GM18870 (cell line): ENCODE data around the gene BABAM1.
A peak's percentile ranks its signal among the peaks of the same experiment; 100 is the strongest.
"Not testable (repeated sequence)": the region's sequence is repeated elsewhere in the genome, so short reads cannot be mapped to it uniquely, and the experiment has no call there.

Experiments
- ATAC-seq: cut with Tn5 transposase; IDR thresholded peaks from one replicate; pipeline ENCODE4 v1.9.1; 2021; ENCODE audit warnings: moderate library complexity; ENCODE audit not compliant: unreplicated experiment

Gene BABAM1

DNA sequence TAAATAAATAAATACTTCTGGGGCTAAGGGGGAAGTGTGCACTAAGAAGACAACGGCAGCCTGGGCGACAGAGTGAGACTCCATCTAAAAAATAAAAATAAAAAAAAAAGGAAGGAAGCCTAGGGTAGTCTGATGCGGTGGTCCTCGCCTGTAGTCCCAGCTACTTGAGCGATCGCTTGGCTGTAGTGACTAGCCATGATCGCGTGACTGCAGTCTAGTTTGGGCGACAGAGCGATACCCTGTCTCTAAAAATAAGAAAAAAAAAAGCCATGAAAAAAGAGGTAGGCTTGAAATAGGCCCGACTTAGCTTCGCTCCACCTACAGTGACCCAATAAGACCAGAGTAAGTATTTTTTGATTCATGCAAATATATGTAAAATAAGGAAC is 661 bp upstream of the BABAM1 start:
- ATAC-seq = peak; percentile 15

GRCh38 chr19:17268754-17269153 is 1.5 kb downstream of the BABAM1 start:
- ATAC-seq = no peak

DNA sequence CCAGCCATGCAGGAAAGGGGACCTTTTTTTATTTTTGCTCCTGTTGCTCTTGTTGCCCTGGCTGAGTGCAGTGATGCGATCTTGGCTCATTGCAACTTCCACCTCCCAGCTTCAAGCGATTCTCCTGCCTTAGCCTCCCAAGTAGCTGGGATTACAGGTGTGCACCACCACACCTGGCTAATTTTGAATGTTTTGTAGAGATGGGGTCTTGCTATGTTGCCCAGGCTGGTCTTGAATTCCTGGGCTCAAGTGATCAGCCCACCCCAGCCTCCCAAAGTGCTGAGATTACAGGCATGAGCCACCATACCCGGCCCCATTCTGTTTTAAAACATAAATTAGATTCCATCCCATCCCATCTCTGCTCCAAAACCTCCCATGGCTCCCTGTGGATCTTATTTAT is 7.6 kb downstream of the BABAM1 start:
- ATAC-seq = not testable (repeated sequence)

- no peak for ATAC-seq
Observed at GRCh38 chr19:17275441-17276175, 8.4 kb downstream of the BABAM1 start.

- ATAC-seq = no peak
Observed at GRCh38 chr19:17279436-17279835, 12.2 kb downstream of the BABAM1 start.

GRCh38 chr19:17281391-17282304 is 14.4 kb downstream of the BABAM1 start, which contains the start of gene ANKLE1:
TSS of gene ANKLE1 (plus strand) at chr19:17281901. CDS start at chr19:17281921, 20 bp downstream.
- ATAC-seq = no peak

DNA sequence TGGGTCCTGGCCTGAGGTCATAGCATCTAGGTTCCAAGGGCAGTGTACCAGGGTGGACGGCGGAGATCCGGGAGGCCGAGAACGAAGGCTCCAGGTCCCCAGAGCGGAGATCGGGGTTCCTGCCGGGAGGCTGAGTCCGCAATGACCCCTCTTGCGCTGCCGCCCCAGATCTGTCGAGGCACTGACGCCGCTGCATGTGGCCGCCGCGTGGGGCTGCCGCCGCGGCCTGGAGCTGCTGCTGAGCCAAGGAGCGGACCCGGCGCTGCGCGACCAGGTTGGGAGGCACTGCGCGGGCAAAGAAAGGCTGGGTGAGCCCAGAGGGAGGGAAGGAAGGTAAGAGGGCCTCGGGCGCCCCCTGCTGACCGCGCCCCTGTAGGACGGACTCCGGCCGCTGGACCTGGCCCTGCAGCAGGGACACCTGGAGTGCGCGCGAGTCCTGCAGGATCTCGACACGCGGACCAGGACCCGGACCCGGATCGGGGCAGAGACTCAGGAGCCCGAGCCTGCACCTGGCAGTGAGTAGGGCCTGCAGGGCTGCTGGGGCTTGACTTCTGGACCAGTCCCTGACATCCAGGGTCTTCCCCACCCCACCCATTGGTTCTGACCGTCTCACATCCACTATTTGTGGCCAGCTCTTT is 15.4 kb downstream of the BABAM1 start:
- ATAC-seq = no peak

DNA sequence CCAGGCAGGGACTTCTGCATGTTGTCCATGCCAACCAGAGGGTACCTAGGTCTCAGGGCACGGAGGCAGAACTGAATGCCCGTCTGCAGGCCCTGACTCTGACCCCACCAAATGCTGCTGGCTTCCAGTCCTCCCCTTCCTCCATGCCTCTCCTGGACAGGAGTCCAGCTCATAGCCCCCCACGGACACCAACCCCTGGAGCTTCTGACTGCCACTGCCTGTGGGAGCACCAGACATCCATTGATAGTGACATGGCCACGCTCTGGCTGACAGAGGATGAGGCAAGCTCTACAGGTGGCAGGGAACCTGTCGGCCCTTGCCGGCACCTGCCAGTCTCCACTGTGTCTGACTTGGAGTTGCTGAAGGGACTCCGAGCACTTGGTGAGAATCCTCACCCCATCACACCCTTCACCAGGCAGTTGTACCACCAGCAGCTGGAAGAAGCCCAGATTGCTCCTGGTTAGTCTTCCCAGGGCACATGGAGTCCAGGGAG is 16.3 kb downstream of the BABAM1 start:
- no peak for ATAC-seq

- ATAC-seq = no peak
Observed at GRCh38 chr19:17285415-17286135, 18.3 kb downstream of the BABAM1 start.

DNA sequence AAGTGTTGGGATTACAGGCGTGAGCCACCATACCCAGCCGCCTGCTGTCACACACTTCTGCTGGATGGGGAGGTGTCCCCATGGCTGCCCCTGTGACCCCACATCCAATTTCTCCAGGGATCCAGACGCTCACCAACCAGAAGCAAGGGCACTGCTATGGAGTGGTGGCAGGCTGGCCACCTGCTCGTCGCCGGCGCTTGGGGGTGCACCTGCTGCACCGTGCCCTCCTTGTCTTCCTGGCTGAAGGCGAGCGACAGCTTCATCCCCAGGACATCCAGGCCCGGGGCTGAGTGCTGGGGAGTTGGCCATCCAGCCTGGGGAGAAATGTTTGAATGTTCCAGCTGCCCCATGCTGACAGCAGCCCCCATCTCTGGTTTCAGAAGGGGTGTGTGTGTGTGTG is 19.0 kb downstream of the BABAM1 start:
- ATAC-seq = no peak

GRCh38 chr19:17286752-17287151 is 19.5 kb downstream of the BABAM1 start:
- ATAC-seq = no peak

DNA sequence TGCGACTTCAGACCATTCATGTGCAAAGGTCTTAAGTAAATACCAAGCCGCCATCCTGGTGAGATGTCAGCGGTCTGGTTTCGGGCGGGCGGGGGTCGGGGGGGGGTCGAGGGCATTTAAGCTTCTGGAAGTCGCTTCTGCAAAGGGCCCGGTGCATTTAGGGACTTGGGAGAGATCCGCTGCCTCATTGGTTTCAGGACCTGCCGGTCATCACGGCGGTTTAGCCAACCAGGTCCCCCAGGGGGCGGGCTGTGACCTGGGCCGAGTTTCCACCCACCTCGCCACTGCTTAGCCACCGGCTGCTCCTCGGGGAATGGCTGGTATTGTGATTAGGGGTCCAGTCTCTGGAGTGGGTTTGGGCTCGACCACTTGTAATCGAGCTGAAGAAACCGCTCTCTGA is 22.2 kb downstream of the BABAM1 start:
- ATAC-seq = no peak

DNA sequence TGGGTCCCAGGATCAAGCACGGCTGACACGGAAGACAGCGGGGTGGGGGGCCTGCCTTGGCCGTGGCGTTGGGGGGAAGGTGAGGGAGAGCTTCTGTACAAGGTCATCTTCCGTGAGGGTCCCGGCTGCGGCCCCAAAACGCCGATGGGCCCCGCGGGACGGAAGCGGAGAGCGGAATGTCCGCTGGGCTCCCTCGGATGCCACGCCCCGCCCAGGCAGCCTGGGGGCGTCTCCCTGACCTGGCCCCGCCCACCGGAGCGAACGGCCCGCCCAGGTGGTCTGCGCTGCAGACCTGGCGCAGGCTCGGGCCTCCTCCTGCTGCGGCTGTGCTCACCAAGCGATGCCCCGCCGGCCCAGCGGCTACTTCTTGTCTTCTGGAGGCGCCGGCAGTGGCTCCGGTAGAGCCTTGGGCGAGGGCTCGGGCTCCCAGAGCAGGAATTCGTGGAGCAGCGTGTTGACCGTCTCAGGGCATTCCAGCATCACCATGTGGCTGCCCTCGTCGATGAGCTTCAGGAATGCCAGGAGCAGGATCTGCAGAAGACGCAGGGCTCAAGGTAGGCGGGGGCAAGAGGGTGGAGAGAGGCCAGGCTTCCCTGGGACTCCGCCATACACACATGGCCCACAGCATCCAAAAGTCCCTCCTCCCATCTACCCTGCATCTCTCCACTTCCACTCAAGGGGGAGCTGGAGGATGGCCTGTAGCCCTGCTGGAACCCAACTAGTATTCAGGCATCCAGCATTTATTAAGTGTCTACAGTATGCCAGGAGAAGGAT is 25.2 kb downstream of the BABAM1 start:
- no peak for ATAC-seq

DNA sequence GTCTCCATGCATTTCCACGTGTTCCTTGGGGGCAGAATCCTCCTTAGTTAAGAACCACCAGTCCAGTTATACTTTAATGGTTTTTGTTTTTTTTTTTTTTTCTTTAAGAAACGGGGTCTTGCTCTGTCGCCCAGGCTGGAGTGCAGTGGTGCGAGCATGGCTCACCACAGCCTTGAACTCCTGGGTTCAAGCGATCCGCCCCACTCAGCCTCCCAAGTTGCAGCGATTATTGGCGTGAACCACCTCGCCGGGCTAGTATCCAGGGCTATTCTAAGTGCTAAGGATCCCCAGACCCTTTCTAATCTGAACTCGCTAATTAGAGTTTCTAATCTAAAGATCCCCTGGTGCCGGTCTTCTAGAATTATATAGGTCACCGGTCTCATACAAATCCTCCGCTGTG is 26.4 kb downstream of the BABAM1 start:
- no peak for ATAC-seq

GRCh38 chr19:17294051-17294891 is 27.0 kb downstream of the BABAM1 start:
- ATAC-seq = no peak

GRCh38 chr19:17295551-17295950 is 28.3 kb downstream of the BABAM1 start:
- ATAC-seq = not testable (repeated sequence)

DNA sequence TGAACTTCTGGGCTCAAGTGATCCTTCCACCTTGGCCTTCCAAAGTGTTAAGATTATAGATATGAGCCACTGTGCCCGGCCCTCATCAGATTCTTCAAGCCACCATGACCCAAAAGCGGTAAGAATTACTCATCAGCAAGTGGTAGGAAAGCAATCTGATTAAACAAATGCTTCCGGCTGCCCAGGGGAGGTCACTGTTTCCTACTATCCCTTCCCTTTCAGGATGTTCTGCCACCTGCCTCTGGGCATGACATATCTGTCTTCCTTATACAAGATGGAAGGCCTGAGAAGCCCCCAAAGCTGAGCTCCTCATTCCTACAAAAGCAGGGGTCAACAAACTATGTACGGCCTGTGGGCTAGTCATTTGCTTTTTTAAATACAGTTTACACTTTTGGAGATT is 29.0 kb downstream of the BABAM1 start:
- no peak for ATAC-seq

- ATAC-seq = no peak
Observed at GRCh38 chr19:17296976-17297375, 29.7 kb downstream of the BABAM1 start.

- ATAC-seq = no peak
Observed at GRCh38 chr19:17300992-17301619, 33.9 kb downstream of the BABAM1 start.
